ENCODE results near the gene UTS2. TPM values are rescaled to one million over a fixed set of nuclear protein-coding genes. Genes with fewer than 3 reads are reported as not detected.

The UTS2 gene
- total and polyA plus RNA-seq, 2 of the 8 experiments (the other 6 are each of a cell fraction or from before 2014, with no cell fraction given) = not detected

- TF ChIP-seq SP4 (IDR thresholded peaks at IDR 0.05; ENCODE audit: low read length) = no peak
- TF ChIP-seq KDM4A (IDR thresholded peaks at IDR 0.05; ENCODE audit: low read depth, low read length, severe bottlenecking) = no peak
- no peak for TF ChIP-seq RXRA (IDR thresholded peaks at IDR 0.05; ENCODE audit: insufficient read depth, low read depth, low read length)
Observed at GRCh38 chr1:7846656-7847055, 6.2 kb downstream of the UTS2 start (continued).
